Sigmoid colon (tissue), 4 donors: ENCODE measurements around the gene LRCH1.

Experiments used
- CTCF ChIP-seq, 4 experiments: fragments of 450-650 bp in 3 of 4; fragments of 200-600 bp in 1 of 4; IDR thresholded peaks; one replicate each; pipeline ENCODE4 v1.5.1; 2016 to 2019; ENCODE audit warnings: antibody characterized with exemption in 4 of 4, mild to moderate bottlenecking in 3 of 4, moderate library complexity in 2 of 4
- EP300 ChIP-seq, 4 donors: sonication (generic); formaldehyde crosslinking; IDR thresholded peaks; one replicate each; pipeline ENCODE4 v1.6.1; 2017; ENCODE audit warnings: antibody characterized with exemption in 4 of 4
- POLR2AphosphoS5 ChIP-seq, 4 donors: sonication (generic); formaldehyde crosslinking; IDR thresholded peaks; one replicate each; pipeline ENCODE4 v1.6.1; 2017; ENCODE audit warnings: antibody characterized with exemption in 4 of 4

- TF ChIP-seq CTCF (IDR thresholded peaks at IDR 0.05): no peak
- no peak for TF ChIP-seq POLR2AphosphoS5 (IDR thresholded peaks at IDR 0.05)
- TF ChIP-seq EP300 (IDR thresholded peaks at IDR 0.05): no peak
These were observed 89.3 kb downstream of the LRCH1 start for GRCh38 chr13:46642254-46642653.
